ENCODE data around the gene INSIG1.

Gene INSIG1

DNA sequence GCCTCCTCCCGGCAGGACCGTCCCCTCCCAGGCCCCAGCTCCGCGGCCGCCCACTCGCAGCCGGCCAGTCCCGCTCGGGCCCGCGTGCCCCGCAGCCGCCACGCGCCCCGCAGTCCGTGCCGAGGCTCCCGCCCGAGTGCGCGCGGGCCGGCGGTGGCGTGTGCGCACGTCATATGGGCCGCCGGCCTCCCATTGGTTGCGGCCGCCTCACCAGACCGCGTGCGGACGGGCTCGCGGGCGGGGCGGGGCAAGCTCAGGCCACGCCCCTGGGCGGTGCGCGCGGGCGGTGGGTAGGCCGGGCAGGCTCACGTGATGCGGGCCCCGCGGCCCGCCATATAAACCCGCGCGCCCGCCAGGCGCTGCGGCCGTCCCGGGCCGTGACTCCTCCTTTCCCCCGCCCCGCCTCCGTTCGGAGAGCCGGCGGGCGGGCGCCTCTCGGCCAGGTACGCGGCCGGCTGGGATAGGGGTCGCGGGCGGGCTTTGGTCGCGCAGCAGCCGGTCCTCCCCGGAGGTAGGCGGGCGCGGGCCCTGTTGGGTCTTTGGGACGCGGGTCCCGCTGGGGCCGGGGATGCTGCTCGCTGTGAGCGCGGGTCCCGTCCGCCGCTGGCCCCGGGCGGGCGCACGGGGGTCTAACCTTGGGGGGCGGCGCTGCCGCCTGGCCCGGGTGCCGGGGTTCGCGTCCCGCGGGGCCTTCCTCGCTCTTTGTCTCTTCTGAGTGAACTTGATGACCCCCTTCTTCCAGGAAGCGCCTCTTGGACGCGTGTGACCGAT lies at the start of gene INSIG1:
Gene INSIG1 (plus strand): TSS at position 362 of the 771 bp plus-strand sequence. CDS start 408 bp downstream, at position 770.
- H3K4me3 ChIP-seq (ENCODE audit: low read length): peak within 1 kb of the TSS; percentile 74
- TF ChIP-seq, protein P1, sequence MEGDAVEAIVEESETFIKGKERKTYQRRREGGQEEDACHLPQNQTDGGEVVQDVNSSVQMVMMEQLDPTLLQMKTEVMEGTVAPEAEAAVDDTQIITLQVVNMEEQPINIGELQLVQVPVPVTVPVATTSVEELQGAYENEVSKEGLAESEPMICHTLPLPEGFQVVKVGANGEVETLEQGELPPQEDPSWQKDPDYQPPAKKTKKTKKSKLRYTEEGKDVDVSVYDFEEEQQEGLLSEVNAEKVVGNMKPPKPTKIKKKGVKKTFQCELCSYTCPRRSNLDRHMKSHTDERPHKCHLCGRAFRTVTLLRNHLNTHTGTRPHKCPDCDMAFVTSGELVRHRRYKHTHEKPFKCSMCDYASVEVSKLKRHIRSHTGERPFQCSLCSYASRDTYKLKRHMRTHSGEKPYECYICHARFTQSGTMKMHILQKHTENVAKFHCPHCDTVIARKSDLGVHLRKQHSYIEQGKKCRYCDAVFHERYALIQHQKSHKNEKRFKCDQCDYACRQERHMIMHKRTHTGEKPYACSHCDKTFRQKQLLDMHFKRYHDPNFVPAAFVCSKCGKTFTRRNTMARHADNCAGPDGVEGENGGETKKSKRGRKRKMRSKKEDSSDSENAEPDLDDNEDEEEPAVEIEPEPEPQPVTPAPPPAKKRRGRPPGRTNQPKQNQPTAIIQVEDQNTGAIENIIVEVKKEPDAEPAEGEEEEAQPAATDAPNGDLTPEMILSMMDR (conservative IDR thresholded peaks at IDR 0.05; ENCODE audit: low read length): no peak
- DNase-seq (ENCODE audit: low read depth): peak; percentile 91

DNA sequence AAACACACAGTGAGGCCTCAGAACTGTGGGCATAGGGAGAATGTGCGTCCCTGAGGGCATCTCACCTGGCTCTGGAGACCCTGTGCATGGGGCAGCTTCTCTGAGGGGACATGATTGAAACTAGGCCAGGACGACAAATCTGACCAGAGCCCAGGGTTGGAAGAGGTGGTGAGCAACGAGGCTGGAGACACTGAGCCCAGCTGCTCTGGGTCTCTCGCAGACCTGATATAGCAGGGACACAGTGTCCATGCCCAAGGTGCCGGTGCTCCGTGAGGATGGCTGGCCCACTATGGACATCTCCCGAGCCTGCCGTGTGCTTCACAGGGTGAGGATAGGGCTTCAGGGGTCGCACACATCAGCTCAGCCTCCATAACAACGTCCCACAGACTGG lies 49.3 kb upstream of the INSIG1 start:
- H3K4me3 ChIP-seq (ENCODE audit: low read length): no peak overlapping the region

DNA sequence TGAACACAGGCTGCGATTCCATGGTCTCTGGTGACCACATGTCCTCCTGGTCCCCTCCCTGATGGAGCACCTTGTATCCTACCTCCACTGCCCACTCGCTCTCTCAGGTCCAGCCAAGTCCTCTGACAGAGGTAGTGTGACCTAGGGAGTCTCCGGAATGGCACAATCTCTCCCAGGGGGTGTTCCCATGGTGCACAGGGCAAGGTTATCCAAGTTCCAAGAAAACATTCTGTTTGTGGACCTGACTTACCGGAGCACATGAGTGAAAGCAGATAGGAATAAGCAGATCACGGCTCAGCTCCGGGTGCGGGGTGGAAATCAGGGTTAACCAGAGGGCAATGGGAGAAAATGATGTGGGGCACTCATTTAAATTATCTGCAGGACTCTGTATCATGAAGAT lies 45.8 kb upstream of the INSIG1 start:
- TF ChIP-seq, protein P1 (conservative IDR thresholded peaks at IDR 0.05; ENCODE audit: low read length): no peak

More for the DNA sequence above, 49.3 kb upstream of the INSIG1 start:
- TF ChIP-seq, protein P1 (conservative IDR thresholded peaks at IDR 0.05; ENCODE audit: low read length): no peak
- DNase-seq (ENCODE audit: low read depth): no peak

DNA sequence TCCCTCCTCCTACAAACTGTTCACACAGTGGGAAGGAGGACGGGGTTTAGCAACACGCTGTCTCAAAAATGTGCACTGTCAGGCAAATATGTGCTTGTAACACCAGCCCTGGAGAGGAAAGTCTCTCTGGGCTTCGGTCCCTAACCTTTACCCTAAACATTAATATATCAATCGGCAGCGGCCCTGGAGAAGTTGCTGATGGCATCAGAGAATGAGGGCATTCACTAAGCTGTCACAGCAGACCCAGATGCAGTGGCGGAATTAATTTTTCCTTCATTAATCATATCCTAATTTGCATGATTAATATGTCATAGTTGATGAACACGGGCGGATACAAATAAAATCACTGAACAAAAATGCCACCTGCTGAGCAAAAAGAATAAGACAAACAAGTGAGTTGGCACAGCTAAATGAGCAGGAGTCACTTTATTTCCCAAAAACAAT lies 45.2 kb upstream of the INSIG1 start:
- H3K4me3 ChIP-seq (ENCODE audit: low read length): no peak overlapping the region
- TF ChIP-seq, protein P1 (conservative IDR thresholded peaks at IDR 0.05; ENCODE audit: low read length): peak; percentile 24
- peak; percentile 65 for DNase-seq (ENCODE audit: low read depth)

More for the DNA sequence above, 45.8 kb upstream of the INSIG1 start:
- DNase-seq (ENCODE audit: low read depth): no peak
- H3K4me3 ChIP-seq (ENCODE audit: low read length): no peak overlapping the region

DNA sequence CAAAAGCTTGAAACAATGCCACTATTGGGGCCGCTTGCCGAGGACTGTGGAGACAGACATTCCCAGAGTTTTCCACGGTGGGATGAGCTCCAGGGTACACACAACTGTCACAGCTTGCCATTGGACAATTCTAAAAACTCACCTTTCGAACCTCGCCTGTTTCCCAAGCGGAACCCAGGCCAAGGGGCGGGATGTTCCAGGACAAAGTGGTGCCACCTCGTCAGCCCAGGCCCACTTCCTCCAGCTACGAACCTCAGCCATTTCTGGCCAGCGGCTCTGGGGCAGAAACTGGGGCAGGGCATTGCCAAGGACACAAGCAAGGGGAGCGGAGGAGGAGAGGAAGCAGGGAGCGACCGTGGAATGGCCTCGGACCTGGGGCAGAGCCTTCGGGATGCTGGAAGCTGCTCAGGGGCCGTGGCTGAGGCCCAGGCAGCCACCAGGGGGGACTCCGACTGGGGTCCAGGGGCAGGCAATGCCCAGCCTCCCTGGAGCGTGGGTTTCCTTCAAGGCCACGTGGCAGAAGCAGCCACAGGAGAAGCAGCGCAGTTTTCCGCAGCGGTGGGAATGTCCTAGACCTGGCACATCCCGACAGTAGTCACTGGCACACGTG lies 44.7 kb upstream of the INSIG1 start:
- TF ChIP-seq, protein P1 (conservative IDR thresholded peaks at IDR 0.05; ENCODE audit: low read length): no peak
- DNase-seq (ENCODE audit: low read depth): no peak
- H3K4me3 ChIP-seq (ENCODE audit: low read length): no peak overlapping the region

DNA sequence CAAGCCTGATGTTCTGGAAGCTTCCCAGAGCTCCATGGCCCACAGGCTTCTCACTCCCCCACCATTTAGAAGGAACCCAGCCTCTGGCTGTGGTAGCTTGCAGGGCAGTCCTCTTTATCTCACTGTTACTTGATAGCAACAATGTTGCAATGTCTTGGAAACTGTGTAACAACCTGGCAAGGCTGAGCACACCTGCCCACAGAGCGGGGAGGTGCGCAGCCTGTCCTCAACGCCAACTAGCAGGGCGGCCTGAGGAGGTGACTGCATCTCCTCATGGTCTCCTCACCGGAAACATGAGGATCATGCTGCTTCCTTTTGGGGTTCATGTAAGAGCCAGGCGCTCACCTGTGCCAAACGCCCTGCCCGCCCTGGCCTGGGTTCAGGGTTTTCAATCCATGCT lies 43.7 kb upstream of the INSIG1 start:
- DNase-seq (ENCODE audit: low read depth): no peak
- no peak overlapping the region for H3K4me3 ChIP-seq (ENCODE audit: low read length)
- TF ChIP-seq, protein P1 (conservative IDR thresholded peaks at IDR 0.05; ENCODE audit: low read length): no peak

DNA sequence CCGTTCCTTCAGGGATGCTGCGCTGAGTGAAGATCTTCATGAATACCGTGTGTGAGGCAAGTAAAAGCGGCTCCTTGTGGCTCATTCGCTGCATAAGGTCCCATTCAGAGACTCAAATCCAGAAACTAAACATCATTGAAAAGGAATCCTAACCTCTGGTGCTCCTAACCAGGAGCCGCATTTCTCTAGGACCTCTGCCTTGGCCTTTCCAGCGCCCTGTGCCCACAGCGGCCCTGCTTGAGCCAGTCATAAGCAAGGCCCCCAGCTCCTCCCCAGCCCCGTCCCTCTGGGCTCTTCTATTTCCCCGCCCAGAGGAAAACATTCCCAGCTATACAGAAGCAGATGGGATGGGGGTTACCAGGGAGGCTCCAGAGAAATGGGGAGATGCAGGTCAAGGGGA lies 42.6 kb upstream of the INSIG1 start:
- no peak for DNase-seq (ENCODE audit: low read depth)
- TF ChIP-seq, protein P1 (conservative IDR thresholded peaks at IDR 0.05; ENCODE audit: low read length): no peak
- H3K4me3 ChIP-seq (ENCODE audit: low read length): no peak overlapping the region

Measured in AG10803 (cell line).